KOPT-K1 (cell line): ENCODE data around the gene SMTNL1.

ENCODE experiments used
- H3K27ac ChIP-seq: fragments of 200-600 bp; sonication (generic); 2 replicates; pipeline ENCODE4 v1.5.1; 2016; ENCODE audit warnings: antibody characterized with exemption, mild to moderate bottlenecking, low read depth, low read length; ENCODE audit not compliant: poor library complexity, severe bottlenecking
- H3K36me3 ChIP-seq: fragments of 200-600 bp; sonication (generic); 2 replicates; pipeline ENCODE4 v1.5.1; 2017; ENCODE audit warnings: antibody characterized with exemption, mild to moderate bottlenecking, low read length, moderate library complexity; ENCODE audit not compliant: insufficient read depth
- H3K9me3 ChIP-seq: fragments of 200-600 bp; sonication (generic); 2 replicates; pipeline ENCODE4 v1.5.1; 2017; ENCODE audit warnings: antibody characterized with exemption, low read length, mild to moderate bottlenecking; ENCODE audit not compliant: insufficient read depth, poor library complexity, severe bottlenecking

SMTNL1 gene

GRCh38 chr11:57501953-57502352, 35.4 kb upstream of the SMTNL1 start:
- H3K36me3 ChIP-seq: no peaks in the 10 kb centered on the region
- no peaks in the 10 kb centered on the region for H3K9me3 ChIP-seq
- no peak overlapping the region for H3K27ac ChIP-seq

GRCh38 chr11:57502376-57502775, 35.0 kb upstream of the SMTNL1 start:
- no peak overlapping the region for H3K27ac ChIP-seq
- H3K9me3 ChIP-seq: no peaks in the 10 kb centered on the region
- no peaks in the 10 kb centered on the region for H3K36me3 ChIP-seq

- no peaks in the 10 kb centered on the region for H3K36me3 ChIP-seq
- H3K27ac ChIP-seq: no peak overlapping the region
Measured at GRCh38 chr11:57502870-57503269, 34.5 kb upstream of the SMTNL1 start.

GRCh38 chr11:57504511-57504910, 32.9 kb upstream of the SMTNL1 start:
- Histone ChIP-seq H3K27ac (no peak overlapping the region), H3K9me3 (no peaks in the 10 kb centered on the region), H3K36me3 (no peaks in the 10 kb centered on the region)

More at GRCh38 chr11:57502870-57503269, 34.5 kb upstream of the SMTNL1 start:
- no peaks in the 10 kb centered on the region for H3K9me3 ChIP-seq

GRCh38 chr11:57506522-57506921, 30.9 kb upstream of the SMTNL1 start:
- Histone ChIP-seq H3K36me3 (no peaks in the 10 kb centered on the region), H3K9me3 (no peaks in the 10 kb centered on the region), H3K27ac (no peak overlapping the region)

GRCh38 chr11:57508341-57509170, 28.8 kb upstream of the SMTNL1 start:
- Histone ChIP-seq H3K36me3 (no peaks in the 10 kb centered on the region), H3K27ac (no peak overlapping the region)

GRCh38 chr11:57511741-57512430, 25.5 kb upstream of the SMTNL1 start:
- H3K27ac ChIP-seq: no peak overlapping the region
- H3K9me3 ChIP-seq: no peaks in the 10 kb centered on the region
- no peaks in the 10 kb centered on the region for H3K36me3 ChIP-seq

More at GRCh38 chr11:57508341-57509170, 28.8 kb upstream of the SMTNL1 start:
- H3K9me3 ChIP-seq: no peaks in the 10 kb centered on the region

GRCh38 chr11:57512646-57513451, 24.5 kb upstream of the SMTNL1 start:
- H3K9me3 ChIP-seq: no peaks in the 10 kb centered on the region
- H3K36me3 ChIP-seq: no peaks in the 10 kb centered on the region
- no peak overlapping the region for H3K27ac ChIP-seq

- no peak overlapping the region for H3K27ac ChIP-seq
- H3K36me3 ChIP-seq: no peaks in the 10 kb centered on the region
- H3K9me3 ChIP-seq: no peaks in the 10 kb centered on the region
Measured at GRCh38 chr11:57513452-57513795, 24.0 kb upstream of the SMTNL1 start.

- Histone ChIP-seq H3K36me3 (no peaks in the 10 kb centered on the region), H3K27ac (no peak overlapping the region), H3K9me3 (no peaks in the 10 kb centered on the region)
Measured at GRCh38 chr11:57513911-57514537, 23.4 kb upstream of the SMTNL1 start.

GRCh38 chr11:57514538-57515331, 22.7 kb upstream of the SMTNL1 start:
- no peaks in the 10 kb centered on the region for H3K9me3 ChIP-seq
- no peaks in the 10 kb centered on the region for H3K36me3 ChIP-seq
- peak overlapping the region; percentile 1 for H3K27ac ChIP-seq

GRCh38 chr11:57515332-57516060, 21.9 kb upstream of the SMTNL1 start, which contains the start of gene SLC43A1:
SLC43A1 (minus strand) TSS chr11:57515702; CDS start chr11:57514111, 1,591 bp downstream.
- Histone ChIP-seq H3K36me3 (no peaks in the 10 kb centered on the region), H3K9me3 (no peaks in the 10 kb centered on the region), H3K27ac (peak within 1 kb of the TSS; percentile 1)

- Histone ChIP-seq H3K27ac (no peak overlapping the region), H3K36me3 (no peaks in the 10 kb centered on the region), H3K9me3 (no peaks in the 10 kb centered on the region)
Measured at GRCh38 chr11:57516061-57516443, 21.3 kb upstream of the SMTNL1 start.
